WTC11 (cell line): ENCODE results near the gene PURB. TPM values are rescaled to one million over a fixed set of nuclear protein-coding genes. Genes with fewer than 3 reads are reported as not detected.
"Not testable (repeated sequence)": the region's sequence is repeated elsewhere in the genome, so short reads cannot be mapped to it uniquely, and the experiment has no call there.

Experiments used
- ATAC-seq: fragments of 200-7000 bp; cut with Tn5 transposase; 2 replicates; pipeline ENCODE4 v1.10.0; 2021; ENCODE audit warnings: mild to moderate bottlenecking, moderate library complexity
- CTCF ChIA-PET: fragments of 300-600 bp; sonication (Branson Sonifier 250); formaldehyde crosslinking; loops from one replicate; lab custom pipeline; 2021; ENCODE audit warnings: antibody characterized with exemption; lab: Charles Lee
- POLR2A ChIA-PET: fragments of 350-600 bp; sonication (Branson Sonifier 250); formaldehyde crosslinking; loops from one replicate; lab custom pipeline; 2021; ENCODE audit warnings: antibody characterized with exemption; lab: Charles Lee
- DNase-seq: peaks from one replicate; pipeline ENCODE4 v3.0.0; 2021; ENCODE audit warnings: low spot score
- H3K27ac Mint-ChIP-seq: 2 replicates; pipeline ENCODE4 v1.8.0; 2021; ENCODE audit warnings: mixed read lengths
- H3K27me3 Mint-ChIP-seq: 2 replicates; pipeline ENCODE4 v1.8.0; 2021; ENCODE audit warnings: low read depth, mild to moderate bottlenecking, moderate library complexity, mixed read lengths
- H3K36me3 Mint-ChIP-seq: 2 replicates; pipeline ENCODE4 v1.8.0; 2021; ENCODE audit warnings: mixed read lengths
- H3K4me1 Mint-ChIP-seq: 2 replicates; pipeline ENCODE4 v1.8.0; 2022; ENCODE audit warnings: mixed read lengths
- H3K4me3 Mint-ChIP-seq: 2 replicates; pipeline ENCODE4 v1.8.0; 2021; ENCODE audit warnings: mild to moderate bottlenecking, moderate library complexity, mixed read lengths
- H3K9me3 Mint-ChIP-seq: 2 replicates; pipeline ENCODE4 v1.8.0; 2021; ENCODE audit warnings: mixed read lengths
- CDX4 ChIP-seq: fragments of 250-450 bp; sonication (Bioruptor Pico); IDR thresholded peaks from 2 replicates; pipeline ENCODE4 v1.9.0; 2021; ENCODE audit warnings: moderate library complexity, mild to moderate bottlenecking, inconsistent platforms, borderline replicate concordance
- ELF4 ChIP-seq: sonication (generic); formaldehyde crosslinking; IDR thresholded peaks from 2 replicates; pipeline ENCODE4 v1.8.1; 2022; ENCODE audit warnings: low read depth, mild to moderate bottlenecking, moderate library complexity, missing genetic modification reagents
- ERG ChIP-seq: fragments of 250-450 bp; sonication (Bioruptor Pico); IDR thresholded peaks from 2 replicates; pipeline ENCODE4 v1.8.0; 2021; ENCODE audit warnings: mild to moderate bottlenecking
- ETV6 ChIP-seq: sonication (generic); formaldehyde crosslinking; IDR thresholded peaks from 2 replicates; pipeline ENCODE4 v1.8.1; 2022; ENCODE audit warnings: mild to moderate bottlenecking, missing genetic modification reagents
- GABPB1 ChIP-seq: sonication (generic); formaldehyde crosslinking; IDR thresholded peaks from 2 replicates; pipeline ENCODE4 v1.8.1; 2023; ENCODE audit warnings: mild to moderate bottlenecking, missing genetic modification reagents
- JUN ChIP-seq: sonication (generic); formaldehyde crosslinking; IDR thresholded peaks from 2 replicates; pipeline ENCODE4 v1.8.0; 2023; ENCODE audit warnings: mild to moderate bottlenecking, missing genetic modification reagents
- OVOL2 ChIP-seq: fragments of 250-450 bp; sonication (Bioruptor Pico); IDR thresholded peaks from 2 replicates; pipeline ENCODE4 v1.9.0; 2021; ENCODE audit warnings: mild to moderate bottlenecking, borderline replicate concordance
- PRRX2 ChIP-seq: fragments of 250-450 bp; sonication (Bioruptor Pico); IDR thresholded peaks from 2 replicates; pipeline ENCODE4 v1.8.0; 2021; ENCODE audit warnings: mild to moderate bottlenecking
- SMAD4 ChIP-seq: sonication (generic); formaldehyde crosslinking; IDR thresholded peaks from 2 replicates; pipeline ENCODE4 v1.8.0; 2022; ENCODE audit warnings: mild to moderate bottlenecking, missing genetic modification reagents
- SOX15 ChIP-seq: fragments of 250-450 bp; sonication (Bioruptor Pico); IDR thresholded peaks from 2 replicates; pipeline ENCODE4 v1.9.0; 2021; ENCODE audit warnings: mild to moderate bottlenecking
- TCF7 ChIP-seq: sonication (generic); formaldehyde crosslinking; IDR thresholded peaks from 2 replicates; pipeline ENCODE4 v1.8.0; 2022; ENCODE audit warnings: mild to moderate bottlenecking, low read depth, missing genetic modification reagents, moderate library complexity
- ZMAT4 ChIP-seq: fragments of 250-450 bp; sonication (Bioruptor Pico); IDR thresholded peaks from 2 replicates; pipeline ENCODE4 v1.9.0; 2021; ENCODE audit warnings: mild to moderate bottlenecking
- ZNF263 ChIP-seq: sonication (generic); formaldehyde crosslinking; IDR thresholded peaks from 2 replicates; pipeline ENCODE4 v1.8.1; 2022; ENCODE audit warnings: low read depth, mild to moderate bottlenecking, moderate library complexity, missing genetic modification reagents
- total RNA-seq: library from RNA; stranded (reverse); gene quantifications from 3 replicates; pipeline ENCODE4 v1.2.3, GENCODE V29; 2021
- TF ChIP-seq, protein P1 (sequence below): fragments of 250-450 bp; sonication (Bioruptor Pico); IDR thresholded peaks from 2 replicates; pipeline ENCODE4 v1.9.0; 2021; ENCODE audit warnings: mild to moderate bottlenecking
- TF ChIP-seq, protein P2 (sequence below): sonication (generic); formaldehyde crosslinking; IDR thresholded peaks from 2 replicates; pipeline ENCODE4 v1.8.1; 2023; ENCODE audit warnings: mild to moderate bottlenecking, missing genetic modification reagents, moderate library complexity
- TF ChIP-seq, protein P3 (sequence below): sonication (generic); formaldehyde crosslinking; IDR thresholded peaks from 2 replicates; pipeline ENCODE4 v1.8.0; 2022; ENCODE audit warnings: mild to moderate bottlenecking, missing genetic modification reagents

Gene PURB
- total RNA-seq, 1 experiment from 2014 or later, result 22.1 TPM

GRCh38 chr7:44846816-44847508 lies 38.4 kb downstream of the PURB start (continued):
- TF ChIP-seq ZMAT4 (CRISPR knock-in tag), result no peak
- no peak for TF ChIP-seq CDX4 (CRISPR knock-in tag)
- no peak for TF ChIP-seq SOX15
- no peak for TF ChIP-seq ELF4
- TF ChIP-seq TCF7 (CRISPR knock-in tag), result no peak

- CTCF ChIA-PET, result interaction anchor here (0.7 kb wide), 1 partner anchor 473 kb away, joined by 5 read pairs; no protein-coding TSS in a partner anchor
- H3K27ac Mint-ChIP-seq, H3K9me3 Mint-ChIP-seq, DNase-seq, ATAC-seq, H3K27me3 Mint-ChIP-seq: not testable (repeated sequence)
- POLR2A ChIA-PET, result interaction anchor here (0.6 to 1.3 kb wide), 3 partner anchors 12 to 160 kb away, joined by 3 to 9 read pairs (median 3); no protein-coding TSS in a partner anchor
- H3K4me3 Mint-ChIP-seq, result peak overlapping the region; percentile 99
- H3K4me1 Mint-ChIP-seq, result peaks cover 13% of the 10 kb centered on the region
- peaks cover 14% of the 10 kb centered on the region for H3K36me3 Mint-ChIP-seq
Measured at GRCh38 chr7:44846390-44846789, 38.9 kb downstream of the PURB start.

DNA sequence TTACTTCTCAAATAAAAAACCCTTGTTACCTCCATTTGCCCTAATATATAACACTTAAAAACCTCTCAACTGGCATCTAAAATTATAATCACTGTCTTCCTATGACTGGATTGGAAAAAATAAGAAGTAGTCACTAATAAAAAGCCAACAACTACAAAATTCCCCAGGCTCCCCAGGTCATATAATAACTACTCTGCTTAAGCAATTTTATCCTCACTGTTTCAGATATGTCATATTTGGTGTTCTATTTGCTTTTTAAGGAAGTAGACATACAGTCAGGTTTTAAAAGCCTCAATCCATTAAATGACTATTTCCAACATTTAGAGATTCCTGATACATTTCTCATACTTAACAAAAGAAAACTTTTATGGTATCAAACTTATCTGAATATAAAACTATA lies 39.9 kb downstream of the PURB start:
- Mint-ChIP-seq H3K4me3 (0 out of 2 replicates have a peak overlapping the region, but pooled peaks have one; percentile 99), H3K9me3 (no peaks in the 10 kb centered on the region), H3K36me3 (peaks cover 22% of the 10 kb centered on the region), H3K27me3 (no peaks in the 10 kb centered on the region), H3K4me1 (peaks cover 13% of the 10 kb centered on the region), H3K27ac (no peak overlapping the region)
- POLR2A ChIA-PET, result no interaction called here
- ATAC-seq (no peak), DNase-seq (no peak)
- TF ChIP-seq, protein P1, sequence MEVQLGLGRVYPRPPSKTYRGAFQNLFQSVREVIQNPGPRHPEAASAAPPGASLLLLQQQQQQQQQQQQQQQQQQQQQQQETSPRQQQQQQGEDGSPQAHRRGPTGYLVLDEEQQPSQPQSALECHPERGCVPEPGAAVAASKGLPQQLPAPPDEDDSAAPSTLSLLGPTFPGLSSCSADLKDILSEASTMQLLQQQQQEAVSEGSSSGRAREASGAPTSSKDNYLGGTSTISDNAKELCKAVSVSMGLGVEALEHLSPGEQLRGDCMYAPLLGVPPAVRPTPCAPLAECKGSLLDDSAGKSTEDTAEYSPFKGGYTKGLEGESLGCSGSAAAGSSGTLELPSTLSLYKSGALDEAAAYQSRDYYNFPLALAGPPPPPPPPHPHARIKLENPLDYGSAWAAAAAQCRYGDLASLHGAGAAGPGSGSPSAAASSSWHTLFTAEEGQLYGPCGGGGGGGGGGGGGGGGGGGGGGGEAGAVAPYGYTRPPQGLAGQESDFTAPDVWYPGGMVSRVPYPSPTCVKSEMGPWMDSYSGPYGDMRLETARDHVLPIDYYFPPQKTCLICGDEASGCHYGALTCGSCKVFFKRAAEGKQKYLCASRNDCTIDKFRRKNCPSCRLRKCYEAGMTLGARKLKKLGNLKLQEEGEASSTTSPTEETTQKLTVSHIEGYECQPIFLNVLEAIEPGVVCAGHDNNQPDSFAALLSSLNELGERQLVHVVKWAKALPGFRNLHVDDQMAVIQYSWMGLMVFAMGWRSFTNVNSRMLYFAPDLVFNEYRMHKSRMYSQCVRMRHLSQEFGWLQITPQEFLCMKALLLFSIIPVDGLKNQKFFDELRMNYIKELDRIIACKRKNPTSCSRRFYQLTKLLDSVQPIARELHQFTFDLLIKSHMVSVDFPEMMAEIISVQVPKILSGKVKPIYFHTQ (CRISPR knock-in tag), result no peak
- TF ChIP-seq OVOL2 (CRISPR knock-in tag) (no peak), PRRX2 (CRISPR knock-in tag) (no peak), GABPB1 (CRISPR knock-in tag) (no peak), ZNF263 (no peak), ETV6 (CRISPR knock-in tag) (no peak), JUN (CRISPR knock-in tag) (no peak), ERG (CRISPR knock-in tag) (no peak), SMAD4 (CRISPR knock-in tag) (no peak)
- TF ChIP-seq, protein P2, sequence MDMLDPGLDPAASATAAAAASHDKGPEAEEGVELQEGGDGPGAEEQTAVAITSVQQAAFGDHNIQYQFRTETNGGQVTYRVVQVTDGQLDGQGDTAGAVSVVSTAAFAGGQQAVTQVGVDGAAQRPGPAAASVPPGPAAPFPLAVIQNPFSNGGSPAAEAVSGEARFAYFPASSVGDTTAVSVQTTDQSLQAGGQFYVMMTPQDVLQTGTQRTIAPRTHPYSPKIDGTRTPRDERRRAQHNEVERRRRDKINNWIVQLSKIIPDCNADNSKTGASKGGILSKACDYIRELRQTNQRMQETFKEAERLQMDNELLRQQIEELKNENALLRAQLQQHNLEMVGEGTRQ (CRISPR knock-in tag), result no peak
- TF ChIP-seq, protein P3, sequence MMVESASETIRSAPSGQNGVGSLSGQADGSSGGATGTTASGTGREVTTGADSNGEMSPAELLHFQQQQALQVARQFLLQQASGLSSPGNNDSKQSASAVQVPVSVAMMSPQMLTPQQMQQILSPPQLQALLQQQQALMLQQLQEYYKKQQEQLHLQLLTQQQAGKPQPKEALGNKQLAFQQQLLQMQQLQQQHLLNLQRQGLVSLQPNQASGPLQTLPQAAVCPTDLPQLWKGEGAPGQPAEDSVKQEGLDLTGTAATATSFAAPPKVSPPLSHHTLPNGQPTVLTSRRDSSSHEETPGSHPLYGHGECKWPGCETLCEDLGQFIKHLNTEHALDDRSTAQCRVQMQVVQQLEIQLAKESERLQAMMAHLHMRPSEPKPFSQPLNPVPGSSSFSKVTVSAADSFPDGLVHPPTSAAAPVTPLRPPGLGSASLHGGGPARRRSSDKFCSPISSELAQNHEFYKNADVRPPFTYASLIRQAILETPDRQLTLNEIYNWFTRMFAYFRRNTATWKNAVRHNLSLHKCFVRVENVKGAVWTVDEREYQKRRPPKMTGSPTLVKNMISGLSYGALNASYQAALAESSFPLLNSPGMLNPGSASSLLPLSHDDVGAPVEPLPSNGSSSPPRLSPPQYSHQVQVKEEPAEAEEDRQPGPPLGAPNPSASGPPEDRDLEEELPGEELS (CRISPR knock-in tag), result no peak
- CTCF ChIA-PET, result no interaction called here

- H3K36me3 Mint-ChIP-seq, result peaks cover 32% of the 10 kb centered on the region
- DNase-seq, H3K4me3 Mint-ChIP-seq, H3K27ac Mint-ChIP-seq, ATAC-seq, H3K27me3 Mint-ChIP-seq, POLR2A ChIA-PET, CTCF ChIA-PET, H3K9me3 Mint-ChIP-seq: not testable (repeated sequence)
- H3K4me1 Mint-ChIP-seq, result peaks cover 13% of the 10 kb centered on the region
Measured at GRCh38 chr7:44843440-44843839, 41.9 kb downstream of the PURB start.

GRCh38 chr7:44842675-44843074 lies 42.7 kb downstream of the PURB start:
- DNase-seq, H3K27me3 Mint-ChIP-seq, CTCF ChIA-PET, POLR2A ChIA-PET, H3K9me3 Mint-ChIP-seq, H3K4me3 Mint-ChIP-seq, ATAC-seq: not testable (repeated sequence)
- peaks cover 13% of the 10 kb centered on the region for H3K4me1 Mint-ChIP-seq
- 0 out of 2 replicates have a peak overlapping the region, but pooled peaks have one; percentile 10 for H3K27ac Mint-ChIP-seq
- H3K36me3 Mint-ChIP-seq, result peaks cover 34% of the 10 kb centered on the region
